Aortic smooth muscle cell (primary cell): ENCODE data around the gene FITM2. TPM values are rescaled to one million over a fixed set of nuclear protein-coding genes. Genes with fewer than 3 reads are reported as not detected.

ENCODE experiments used
- total RNA-seq: library from RNA; depleted of rRNA; stranded (reverse); fragments of >200 nt; gene quantifications from 2 replicates; pipeline ENCODE4 v1.2.3, GENCODE V29; 2014

FITM2 gene, protein sequence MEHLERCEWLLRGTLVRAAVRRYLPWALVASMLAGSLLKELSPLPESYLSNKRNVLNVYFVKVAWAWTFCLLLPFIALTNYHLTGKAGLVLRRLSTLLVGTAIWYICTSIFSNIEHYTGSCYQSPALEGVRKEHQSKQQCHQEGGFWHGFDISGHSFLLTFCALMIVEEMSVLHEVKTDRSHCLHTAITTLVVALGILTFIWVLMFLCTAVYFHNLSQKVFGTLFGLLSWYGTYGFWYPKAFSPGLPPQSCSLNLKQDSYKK
- total RNA-seq = 8.2 and 8.5 TPM in 2 replicates

DNA sequence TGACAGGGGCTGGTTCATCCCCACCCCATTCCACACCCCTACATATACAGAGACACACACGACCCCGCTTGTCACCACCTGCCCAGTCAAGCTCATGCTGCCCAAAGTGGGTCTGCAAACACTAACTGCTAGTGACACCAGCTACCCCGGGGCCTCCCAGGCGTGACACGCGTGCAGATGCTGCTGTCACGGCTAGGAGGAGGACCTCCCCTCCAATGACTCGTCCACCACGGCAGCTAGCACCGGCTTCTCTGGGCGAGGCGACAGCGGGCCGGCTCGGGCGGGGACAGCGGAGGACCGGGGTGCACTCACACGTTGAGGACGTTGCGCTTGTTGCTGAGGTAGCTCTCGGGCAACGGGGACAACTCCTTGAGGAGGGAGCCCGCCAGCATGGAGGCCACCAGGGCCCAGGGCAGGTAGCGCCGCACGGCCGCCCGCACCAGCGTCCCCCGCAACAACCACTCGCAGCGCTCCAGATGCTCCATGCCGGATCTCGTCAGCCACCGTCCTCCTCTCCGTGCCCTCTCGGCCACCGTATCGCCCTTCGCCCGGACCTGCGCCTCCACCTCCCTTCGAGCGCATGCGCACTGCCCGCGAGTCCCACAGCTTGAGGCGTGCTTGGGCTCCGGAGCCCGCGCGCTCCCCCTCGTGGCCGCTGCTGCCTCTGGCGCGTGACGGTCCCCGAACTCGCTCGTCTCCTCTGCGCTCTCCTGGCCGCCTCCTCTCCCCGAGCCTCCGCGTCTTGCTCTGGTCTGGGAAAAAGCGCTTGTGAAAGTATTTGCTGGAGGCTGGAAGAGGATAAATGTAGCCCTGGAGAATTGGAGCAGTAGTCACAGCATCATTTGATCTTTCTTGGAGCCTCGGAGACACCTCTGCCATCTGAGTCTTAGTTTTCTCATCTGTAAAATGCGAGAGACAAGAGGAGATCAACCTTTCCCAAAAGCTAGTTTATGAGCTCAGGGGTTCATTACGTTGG, at the start of gene FITM2:
FITM2 (minus strand) TSS at position 539 of the 976 bp plus-strand sequence; CDS start at position 485, 54 bp downstream.

DNA sequence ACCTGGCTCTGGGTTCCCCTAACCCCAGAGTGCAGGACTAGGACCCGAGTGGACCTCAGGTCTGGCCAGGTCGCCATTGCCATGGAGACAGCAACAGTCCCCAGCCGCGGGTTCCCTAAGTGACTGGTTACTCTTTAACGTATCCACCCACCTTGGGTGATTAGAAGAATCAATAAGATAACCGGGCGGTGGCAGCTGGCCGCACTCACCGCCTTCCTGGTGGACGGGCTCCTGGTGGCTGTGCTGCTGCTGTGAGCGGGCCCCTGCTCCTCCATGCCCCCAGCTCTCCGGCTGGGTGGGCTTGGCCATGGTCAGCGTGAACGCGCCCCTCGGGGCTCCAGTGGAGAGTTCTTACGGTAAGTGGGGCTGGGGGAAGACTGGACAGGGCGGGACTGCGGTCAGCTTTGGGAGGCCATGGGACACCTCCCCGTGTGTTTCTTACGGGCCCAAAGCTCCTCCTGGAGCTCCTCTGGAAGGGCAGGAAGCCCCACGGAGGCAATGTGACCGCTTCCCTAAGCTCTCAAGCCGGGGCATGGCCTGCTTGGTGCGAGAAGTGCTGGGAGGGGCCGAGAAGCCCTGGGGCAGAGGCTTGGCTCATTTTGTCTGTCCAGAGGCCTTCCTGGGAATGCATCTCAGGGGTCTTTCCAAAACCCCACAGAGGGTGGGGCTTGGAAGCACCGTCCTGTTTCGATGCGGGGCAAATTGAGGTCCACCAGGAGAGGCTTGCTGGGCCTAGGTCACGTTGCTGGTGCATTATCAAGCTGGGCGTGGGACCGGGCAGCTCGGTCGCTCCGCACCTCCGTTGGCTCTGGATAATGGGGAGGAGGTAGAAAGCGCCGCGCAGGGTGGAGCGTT, 44.7 kb upstream of the FITM2 start, which contains the start of gene HNF4A:
HNF4A (plus strand) TSS at position 202 of the 855 bp plus-strand sequence; CDS start at position 308, 106 bp downstream.

DNA sequence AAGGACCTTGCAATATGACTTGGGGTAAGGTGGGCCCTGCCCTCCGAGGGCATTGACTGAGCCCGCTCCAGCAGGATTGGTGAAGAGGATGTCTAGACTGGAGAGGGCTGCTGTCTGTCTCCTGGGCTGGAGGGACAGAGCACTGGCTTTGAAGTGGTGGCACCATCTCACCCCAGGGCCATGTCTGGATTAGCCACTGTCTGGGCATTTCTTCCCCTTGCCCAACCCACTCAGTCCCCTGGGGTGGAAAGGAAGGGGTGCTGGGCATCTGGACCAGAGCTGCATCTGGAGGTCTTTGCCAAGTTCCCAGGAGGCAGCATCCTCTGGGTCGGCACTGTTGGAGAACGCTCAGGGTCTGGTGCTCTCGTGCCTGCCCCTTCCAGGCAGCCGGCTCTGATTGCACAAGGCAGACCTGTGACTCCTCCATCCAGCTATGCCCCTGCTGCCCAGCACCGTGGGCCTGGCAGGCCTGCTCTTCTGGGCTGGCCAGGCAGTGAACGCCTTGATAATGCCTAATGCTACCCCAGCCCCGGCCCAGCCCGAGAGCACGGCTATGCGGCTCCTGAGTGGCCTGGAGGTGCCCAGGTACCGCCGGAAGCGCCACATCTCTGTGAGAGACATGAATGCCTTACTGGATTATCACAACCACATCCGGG, 25.9 kb upstream of the FITM2 start, which contains the start of gene R3HDML:
R3HDML (plus strand) TSS at position 319 of the 656 bp plus-strand sequence; CDS start at position 434, 115 bp downstream.

Other genes with a start within 250 kb of the FITM2 start
- 0.13 and 0.37 TPM in 2 replicates for gene JPH2, start 124.0 kb downstream of the FITM2 start, total RNA-seq
- gene OSER1, start 100.4 kb downstream of the FITM2 start, total RNA-seq = 31.3 and 36.4 TPM in 2 replicates
- gene GDAP1L1, start 63.9 kb downstream of the FITM2 start, total RNA-seq = not detected in 2 replicates
- not detected in 2 replicates for gene R3HDML, start 25.8 kb upstream of the FITM2 start, total RNA-seq
- not detected in 2 replicates for gene HNF4A, start 44.5 kb upstream of the FITM2 start, total RNA-seq
- gene TTPAL, start 164.7 kb upstream of the FITM2 start, total RNA-seq = 6.6 and 7.3 TPM in 2 replicates
- gene SERINC3, start 210.9 kb upstream of the FITM2 start, total RNA-seq = 185 and 230 TPM in 2 replicates